ENCODE measurements around the gene EMP1.
"Not testable (repeated sequence)": the region's sequence is repeated elsewhere in the genome, so short reads cannot be mapped to it uniquely, and the experiment has no call there.

Gene EMP1

GRCh38 chr12:13255792-13256691 is 59.5 kb downstream of the EMP1 start:
- peak; percentile 16 to 96 (median 89) for DNase-seq

DNA sequence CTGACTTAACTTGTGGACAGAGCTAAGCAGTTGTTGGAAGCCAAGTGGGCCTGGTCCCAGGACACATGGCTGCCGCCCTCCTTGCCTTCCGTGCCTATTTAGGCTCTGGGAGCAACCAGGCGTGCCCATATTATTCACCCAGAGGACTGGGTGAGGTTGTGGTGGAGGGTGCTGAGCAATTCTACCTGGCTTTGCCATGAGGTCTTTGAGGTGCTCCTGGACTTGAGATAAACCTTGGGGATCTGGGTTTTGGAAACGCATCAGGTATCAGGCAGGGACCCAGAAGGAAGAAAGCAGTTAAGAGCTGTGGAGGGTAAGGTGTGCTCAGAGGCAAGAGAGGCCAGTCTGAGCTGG is 60.1 kb downstream of the EMP1 start:
- no peak for DNase-seq

DNA sequence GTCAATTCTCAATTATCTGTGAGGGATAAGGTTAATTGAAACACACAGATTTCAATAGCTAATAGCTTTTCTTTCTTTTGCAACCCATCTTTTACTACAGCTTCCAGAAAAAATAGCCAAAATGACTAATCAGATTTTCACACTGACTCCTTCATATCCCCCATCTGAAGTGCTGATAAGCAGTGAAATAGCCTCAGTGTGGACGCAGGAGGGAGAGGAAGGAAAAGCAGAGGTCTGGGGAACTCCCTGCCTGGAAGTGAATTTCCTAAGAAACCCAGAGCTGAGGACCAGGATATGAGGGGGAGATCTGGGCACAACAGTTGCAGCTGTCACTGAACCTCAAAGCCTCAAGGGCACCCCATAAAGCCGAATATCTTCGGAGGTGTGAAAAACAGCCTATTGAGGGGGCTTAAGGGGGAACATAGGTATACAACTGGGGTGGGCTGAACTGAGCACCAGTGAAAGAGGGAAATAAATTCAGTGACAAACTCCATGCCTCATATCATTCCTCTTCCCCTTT is 60.9 kb downstream of the EMP1 start:
- DNase-seq: no peak

- no peak for DNase-seq
Measured at GRCh38 chr12:13258197-13258596, 61.7 kb downstream of the EMP1 start.

GRCh38 chr12:13258717-13259119 is 62.2 kb downstream of the EMP1 start:
- DNase-seq: no peak

- not testable (repeated sequence) for DNase-seq
Measured at GRCh38 chr12:13259625-13260024, 63.1 kb downstream of the EMP1 start.

DNA sequence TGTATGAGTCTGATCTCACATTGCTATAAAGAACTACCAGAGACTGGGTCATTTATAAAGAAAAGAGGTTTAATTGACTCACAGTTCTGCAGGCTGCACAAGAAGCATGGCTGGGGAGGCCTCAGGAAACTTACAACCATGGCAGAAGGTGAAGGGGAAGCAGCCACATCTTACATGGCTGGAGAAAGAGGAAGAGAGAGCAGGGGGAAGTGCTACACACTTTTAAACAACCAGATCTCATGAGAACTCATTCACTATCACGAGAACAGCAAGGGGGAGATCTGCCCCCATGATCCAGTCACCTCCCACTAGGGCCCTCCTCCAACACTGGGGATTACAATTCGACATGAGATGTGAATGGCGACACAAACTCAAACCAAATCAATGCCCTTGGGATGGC is 71.3 kb downstream of the EMP1 start:
- DNase-seq: not testable (repeated sequence)

- no peak for DNase-seq
Measured at GRCh38 chr12:13268581-13268980, 72.1 kb downstream of the EMP1 start.

Data from amygdala (tissue), 56 donors.